GM12864 (cell line): ENCODE results near the gene VPS36.

Experiments
- DNase-seq: peaks from one replicate; pipeline ENCODE4 v3.0.0-alpha.2; 2011; ENCODE audit warnings: low read depth
- H3K4me3 ChIP-seq: 2 replicates; pipeline ENCODE4 v1.5.1; 2011; ENCODE audit warnings: mild to moderate bottlenecking, low read depth, low read length, control low read depth
- CTCF ChIP-seq: IDR thresholded peaks from 2 replicates; pipeline ENCODE4 v1.5.1; 2011; ENCODE audit warnings: low read depth, mild to moderate bottlenecking, moderate library complexity, low read length, control low read depth, inconsistent platforms; ENCODE audit errors: missing control alignments

VPS36 gene

GRCh38 chr13:52406629-52407028 is 43.8 kb downstream of the VPS36 start:
- no peak for DNase-seq
- no peak overlapping the region for H3K4me3 ChIP-seq
- TF ChIP-seq CTCF, result no peak

GRCh38 chr13:52405767-52406494 is 44.5 kb downstream of the VPS36 start, which contains the start of gene THSD1:
Gene THSD1, minus strand, starts transcription at chr13:52406172. Its CDS starts 3,572 bp downstream, at chr13:52402600.
- TF ChIP-seq CTCF, result no peak
- DNase-seq, result no peak
- peak within 1 kb of the TSS; percentile 42 for H3K4me3 ChIP-seq

- peak overlapping the region; percentile 42 for H3K4me3 ChIP-seq
- TF ChIP-seq CTCF, result no peak
- no peak for DNase-seq
Measured at GRCh38 chr13:52405369-52405766, 45.1 kb downstream of the VPS36 start.

GRCh38 chr13:52399708-52400107 is 50.7 kb downstream of the VPS36 start:
- no peak for DNase-seq
- TF ChIP-seq CTCF, result no peak
- no peak overlapping the region for H3K4me3 ChIP-seq

GRCh38 chr13:52399046-52399445 is 51.4 kb downstream of the VPS36 start:
- DNase-seq, result no peak
- TF ChIP-seq CTCF, result no peak
- no peak overlapping the region for H3K4me3 ChIP-seq

GRCh38 chr13:52395704-52396103 is 54.7 kb downstream of the VPS36 start:
- no peak for TF ChIP-seq CTCF
- no peak for DNase-seq
- H3K4me3 ChIP-seq, result no peak overlapping the region

- no peak for DNase-seq
- H3K4me3 ChIP-seq, result no peak overlapping the region
- TF ChIP-seq CTCF, result no peak
Measured at GRCh38 chr13:52394586-52394985, 55.8 kb downstream of the VPS36 start.
